ENCODE data around the gene SDC4.

SDC4 gene

GRCh38 chr20:45363611-45364492, 15.6 kb upstream of the SDC4 start:
- TF ChIP-seq CTCF (conservative IDR thresholded peaks at IDR 0.05) (no peak), ZFX (IDR thresholded peaks at IDR 0.05) (no peak)
- H3K27ac ChIP-seq = peak overlapping the region; percentile 83

GRCh38 chr20:45362804-45363610, 14.8 kb upstream of the SDC4 start, which contains the start of gene SYS1:
TSS of gene SYS1 (plus strand) at chr20:45363156. CDS start at chr20:45363532, 376 bp downstream.
- TF ChIP-seq CTCF (conservative IDR thresholded peaks at IDR 0.05) (peak; percentile 99), ZFX (IDR thresholded peaks at IDR 0.05) (no peak)
- H3K27ac ChIP-seq = peak within 1 kb of the TSS; percentile 83

- TF ChIP-seq ZFX (IDR thresholded peaks at IDR 0.05) = no peak
- no peak for TF ChIP-seq CTCF (conservative IDR thresholded peaks at IDR 0.05)
- H3K27ac ChIP-seq = no peak overlapping the region
Measured at GRCh38 chr20:45361793-45362192, 13.6 kb upstream of the SDC4 start.

GRCh38 chr20:45359406-45360148, 11.4 kb upstream of the SDC4 start:
- H3K27ac ChIP-seq = no peak overlapping the region

GRCh38 chr20:45359069-45359405, 10.8 kb upstream of the SDC4 start:
- TF ChIP-seq CTCF (conservative IDR thresholded peaks at IDR 0.05) (no peak), ZFX (IDR thresholded peaks at IDR 0.05) (no peak)
- H3K27ac ChIP-seq = no peak overlapping the region

More at GRCh38 chr20:45359406-45360148, 11.4 kb upstream of the SDC4 start:
- TF ChIP-seq ZFX (IDR thresholded peaks at IDR 0.05) = no peak
- no peak for TF ChIP-seq CTCF (conservative IDR thresholded peaks at IDR 0.05)

- H3K27ac ChIP-seq = no peak overlapping the region
- TF ChIP-seq CTCF (conservative IDR thresholded peaks at IDR 0.05) (no peak), ZFX (IDR thresholded peaks at IDR 0.05) (no peak)
Measured at GRCh38 chr20:45358282-45359068, 10.3 kb upstream of the SDC4 start.

Measured in C4-2B (cell line).